Hippocampal formation (tissue), 2 donors: Measurements from ENCODE around the gene ARHGEF1.

Experiments
- DNase-seq, 2 donors: peaks; one replicate each; lab custom pipeline; 2025; lab: John Stamatoyannopoulos, UW

ARHGEF1 gene

GRCh38 chr19:41918095-41918494 is 35.1 kb downstream of the ARHGEF1 start:
- DNase-seq, result no peak

- no peak for DNase-seq
Measured at GRCh38 chr19:41918653-41919244, 35.8 kb downstream of the ARHGEF1 start.

GRCh38 chr19:41919948-41920712 is 37.1 kb downstream of the ARHGEF1 start:
- no peak for DNase-seq

GRCh38 chr19:41920882-41921576 is 38.0 kb downstream of the ARHGEF1 start:
- no peak for DNase-seq

- no peak for DNase-seq
Measured at GRCh38 chr19:41921577-41922576, 38.9 kb downstream of the ARHGEF1 start.

GRCh38 chr19:41922585-41922984 is 39.6 kb downstream of the ARHGEF1 start:
- DNase-seq, result no peak

- DNase-seq, result no peak
Measured at GRCh38 chr19:41923045-41923788, 40.2 kb downstream of the ARHGEF1 start.

- no peak for DNase-seq
Measured at GRCh38 chr19:41924151-41925145, 41.5 kb downstream of the ARHGEF1 start.

- no peak for DNase-seq
Measured at GRCh38 chr19:41925208-41926003, 42.4 kb downstream of the ARHGEF1 start.

- DNase-seq, result no peak
Measured at GRCh38 chr19:41926028-41926762, 43.2 kb downstream of the ARHGEF1 start.

- DNase-seq, result no peak
Measured at GRCh38 chr19:41926763-41927496, 43.9 kb downstream of the ARHGEF1 start.

- no peak for DNase-seq
Measured at GRCh38 chr19:41927497-41928192, 44.7 kb downstream of the ARHGEF1 start.

GRCh38 chr19:41928221-41928683 is 45.3 kb downstream of the ARHGEF1 start, which contains the start of gene ERFL:
TSS of gene ERFL (minus strand) at chr19:41928449. CDS start at chr19:41912919, 15,530 bp downstream.
- DNase-seq, result no peak

GRCh38 chr19:41928754-41929535 is 46.0 kb downstream of the ARHGEF1 start:
- DNase-seq, result no peak

GRCh38 chr19:41929536-41930071 is 46.6 kb downstream of the ARHGEF1 start:
- no peak for DNase-seq

GRCh38 chr19:41930322-41930722 is 47.3 kb downstream of the ARHGEF1 start:
- no peak for DNase-seq
